Transverse colon (tissue), 4 donors: ENCODE results near the gene EHMT2. TPM values are rescaled to one million over a fixed set of nuclear protein-coding genes. Genes with fewer than 3 reads are reported as not detected.
A peak's percentile ranks its signal among the peaks of the same experiment; 100 is the strongest.

Experiments
- DNase-seq: peaks from one replicate; pipeline ENCODE4 v3.0.0-alpha.2; 2019
- H3K27ac ChIP-seq, 4 donors: fragments of 200-600 bp; sonication (generic); 2 replicates each; pipeline ENCODE4 v1.5.1; 2016 to 2018; ENCODE audit warnings: inconsistent platforms in 4 of 4
- H3K27me3 ChIP-seq: fragments of 200-600 bp; sonication (generic); 2 replicates; pipeline ENCODE4 v1.5.1; 2017; ENCODE audit warnings: inconsistent platforms
- H3K36me3 ChIP-seq, 4 donors: fragments of 200-600 bp; sonication (generic); 2 replicates each; pipeline ENCODE4 v1.5.1; 2017 to 2019; ENCODE audit warnings: inconsistent platforms in 4 of 4
- H3K4me1 ChIP-seq, 4 donors: fragments of 200-600 bp; sonication (generic); 2 replicates each; pipeline ENCODE4 v1.5.1; 2017 to 2020; ENCODE audit warnings: inconsistent platforms in 4 of 4
- H3K4me3 ChIP-seq, 4 donors: fragments of 200-600 bp; sonication (generic); 1 replicate in 1 of 4; 2 replicates in 3 of 4; pipeline versions ENCODE4 v1.5.1 to v1.6.1; 2017 to 2019; ENCODE audit warnings: inconsistent platforms in 4 of 4
- H3K9me3 ChIP-seq, 2 donors: fragments of 200-600 bp; sonication (generic); 2 replicates each; pipeline ENCODE4 v1.5.1; 2017 to 2019; ENCODE audit warnings: inconsistent platforms in 2 of 2
- CTCF ChIP-seq, 5 experiments: fragments of 200-600 bp in 3 of 5; fragments of 450-650 bp in 2 of 5; sonication (generic) in 3 of 5; IDR thresholded peaks; 1 replicate in 2 of 5; 2 replicates in 3 of 5; pipeline ENCODE4 v1.5.1; 2016 to 2017; ENCODE audit warnings: antibody characterized with exemption in 5 of 5, inconsistent platforms in 3 of 5, mild to moderate bottlenecking in 2 of 5, moderate library complexity in 1 of 5
- EP300 ChIP-seq: sonication (generic); formaldehyde crosslinking; IDR thresholded peaks from one replicate; pipeline ENCODE4 v1.6.1; 2017; ENCODE audit warnings: antibody characterized with exemption, low read depth
- POLR2A ChIP-seq: fragments of 450-650 bp; IDR thresholded peaks from one replicate; pipeline ENCODE4 v1.6.1; 2016; ENCODE audit warnings: antibody characterized with exemption, mild to moderate bottlenecking, moderate library complexity
- POLR2AphosphoS5 ChIP-seq, 3 donors: sonication (generic); formaldehyde crosslinking; IDR thresholded peaks; one replicate each; pipeline ENCODE4 v1.6.1; 2016; ENCODE audit warnings: antibody characterized with exemption in 3 of 3
- WGBS, 2 donors: methylation state at CpG; one replicate each; pipeline ENCODE4 v1.1.5; 2018; ENCODE audit warnings: low coverage in 1 of 2; 5-methylcytosine and 5-hydroxymethylcytosine counted together
- in situ Hi-C, 4 donors: fragments of 200-750 bp; cut with MboI; loops; one replicate each; pipeline versions ENCODE4 v1.15.0 to v1.15.1; 2017; ENCODE audit warnings: low sequenced_read_pairs in 3 of 4, low pct_ligation_motif_present in 1 of 4, low pct_unique_long_range_greater_than_20kb in 1 of 4
- intact Hi-C: fragments of 100-400 bp; cut with DNase I; formaldehyde crosslinking; loops from one replicate; pipeline ENCODE4 v1.15.1; 2023; ENCODE audit warnings: low total_unique reads
- total RNA-seq, 4 donors: library from RNA; depleted of rRNA; stranded (reverse); fragments of >200 nt; gene quantifications; one replicate each; pipeline ENCODE4 v1.1.0, GENCODE V29; 2016

The EHMT2 gene
- total RNA-seq, 4 donors from 2014 or later = 25.9 to 33.3 (median 27.9) TPM

GRCh38 chr6:31874836-31875572 lies 22.5 kb downstream of the EHMT2 start:
- H3K27ac ChIP-seq = peak overlapping the region; percentile 86 to 96 (median 92)
- peaks cover 14 to 33% (median 31%) of the 10 kb centered on the region in 4 donors for H3K4me1 ChIP-seq
- H3K27me3 ChIP-seq = no peaks in the 10 kb centered on the region
- in situ Hi-C loops = no loop called here
- peaks cover 0 to 4% (median 0%) of the 10 kb centered on the region in 4 donors for H3K36me3 ChIP-seq
- intact Hi-C loops = no loop called here
- no peak for DNase-seq
- H3K9me3 ChIP-seq = no peaks in the 10 kb centered on the region
- H3K4me3 ChIP-seq = no peak overlapping the region
- WGBS, 2 donors = 53% methylated on average over 5 of the region's 5 CpGs; no CpG with 5 or more reads in 1 of the 2 donors
- TF ChIP-seq POLR2A = no peak
- TF ChIP-seq POLR2AphosphoS5 (IDR thresholded peaks at IDR 0.05) = no peak
- no peak for TF ChIP-seq EP300
- no peak for TF ChIP-seq CTCF (IDR thresholded peaks at IDR 0.05)

GRCh38 chr6:31874084-31874670 lies 23.3 kb downstream of the EHMT2 start:
- 56 to 83% methylated on average over 1 to 4 of the region's 4 CpGs for WGBS, 2 donors
- TF ChIP-seq POLR2A (no peak), CTCF (IDR thresholded peaks at IDR 0.05) (no peak), EP300 (no peak), POLR2AphosphoS5 (IDR thresholded peaks at IDR 0.05) (no peak)
- H3K4me1 ChIP-seq = peaks cover 14 to 28% (median 23%) of the 10 kb centered on the region in 4 donors
- H3K9me3 ChIP-seq = no peaks in the 10 kb centered on the region
- no peak overlapping the region for H3K4me3 ChIP-seq
- in situ Hi-C loops (no loop called here), intact Hi-C loops (no loop called here)
- H3K27ac ChIP-seq = peak overlapping the region; percentile 54 to 89 (median 60)
- H3K36me3 ChIP-seq = no peaks in the 10 kb centered on the region
- H3K27me3 ChIP-seq = no peaks in the 10 kb centered on the region
- no peak for DNase-seq

GRCh38 chr6:31871046-31871659 lies 26.3 kb downstream of the EHMT2 start:
- H3K36me3 ChIP-seq = peaks cover 0 to 4% (median 0%) of the 10 kb centered on the region in 4 donors
- no peaks in the 10 kb centered on the region for H3K9me3 ChIP-seq
- no peak overlapping the region for H3K4me3 ChIP-seq
- intact Hi-C loops = no loop called here
- no peak overlapping the region for H3K27ac ChIP-seq
- TF ChIP-seq CTCF (IDR thresholded peaks at IDR 0.05) (no peak), POLR2A (no peak), POLR2AphosphoS5 (IDR thresholded peaks at IDR 0.05) (no peak), EP300 (no peak)
- no peaks in the 10 kb centered on the region for H3K27me3 ChIP-seq
- 53 to 64% methylated on average over 3 to 9 of the region's 9 CpGs for WGBS, 2 donors
- H3K4me1 ChIP-seq = peaks cover 14 to 18% (median 16%) of the 10 kb centered on the region in 4 donors
- no peak for DNase-seq
- in situ Hi-C loops = no loop called here

GRCh38 chr6:31870385-31870921 lies 27.0 kb downstream of the EHMT2 start:
- in situ Hi-C loops = no loop called here
- H3K9me3 ChIP-seq = no peaks in the 10 kb centered on the region
- 85 to 90% methylated on average over 2 to 14 of the region's 16 CpGs for WGBS, 2 donors
- no peak overlapping the region for H3K4me3 ChIP-seq
- no peak for DNase-seq
- peaks cover 9 to 11% (median 10%) of the 10 kb centered on the region in 4 donors for H3K4me1 ChIP-seq
- intact Hi-C loops = no loop called here
- H3K27ac ChIP-seq = no peak overlapping the region
- peaks cover 0 to 4% (median 0%) of the 10 kb centered on the region in 4 donors for H3K36me3 ChIP-seq
- no peak for TF ChIP-seq EP300
- TF ChIP-seq CTCF (IDR thresholded peaks at IDR 0.05) = no peak
- TF ChIP-seq POLR2A = no peak
- no peak for TF ChIP-seq POLR2AphosphoS5 (IDR thresholded peaks at IDR 0.05)
- H3K27me3 ChIP-seq = no peaks in the 10 kb centered on the region
